ENCODE results near the gene FLT1.

The FLT1 gene

GRCh38 chr13:28498481-28499115 is 3.7 kb upstream of the FLT1 start (continued):
- TF ChIP-seq REPIN1 (tag by site-specific recombination; IDR thresholded peaks at IDR 0.05; ENCODE audit: low read depth) (no peak), ZBTB48 (tag by site-specific recombination; IDR thresholded peaks at IDR 0.05) (no peak), ZNF658 (tag by site-specific recombination; IDR thresholded peaks at IDR 0.05) (no peak)

- Histone ChIP-seq H3K4me1 (ENCODE audit: control insufficient read depth, insufficient read depth, low read length) (peaks cover 3% of the 10 kb centered on the region; the same call in 1 of the 2 replicates), H3K9me3 (ENCODE audit: control insufficient read depth, insufficient read depth, low read depth, low read length) (no peaks in the 10 kb centered on the region), H3K4me3 (ENCODE audit: low read depth, low read length) (no peak overlapping the region), H3K27ac (ENCODE audit: extremely low read depth, low read depth, low read length) (no peak overlapping the region), H3K36me3 (ENCODE audit: control insufficient read depth in 2 of 2, insufficient read depth in 1 of 2, low read length in 2 of 2) (no peaks in the 10 kb centered on the region)
- TF ChIP-seq ZNF350 (tag by site-specific recombination; IDR thresholded peaks at IDR 0.05) (no peak), YY2 (tag by site-specific recombination; IDR thresholded peaks at IDR 0.05) (no peak), ZBTB20 (tag by site-specific recombination; IDR thresholded peaks at IDR 0.05) (no peak), ZNF404 (tag by site-specific recombination; IDR thresholded peaks at IDR 0.05) (no peak), ZNF785 (tag by site-specific recombination; IDR thresholded peaks at IDR 0.05) (no peak), TCF7L2 (IDR thresholded peaks at IDR 0.05; ENCODE audit: borderline replicate concordance, low read depth, low read length) (no peak), ZBTB44 (tag by site-specific recombination; IDR thresholded peaks at IDR 0.05) (no peak), ZNF488 (tag by site-specific recombination; IDR thresholded peaks at IDR 0.05) (no peak), OSR2 (tag by site-specific recombination; IDR thresholded peaks at IDR 0.05) (no peak), GLI2 (tag by site-specific recombination; IDR thresholded peaks at IDR 0.05; ENCODE audit: borderline replicate concordance, low read depth) (no peak), MEIS1 (CRISPR knock-in tag; IDR thresholded peaks at IDR 0.05; ENCODE audit: borderline replicate concordance) (no peak), BCL11B (tag by site-specific recombination; IDR thresholded peaks at IDR 0.05; ENCODE audit: low read depth) (no peak), ZNF19 (tag by site-specific recombination; IDR thresholded peaks at IDR 0.05; ENCODE audit: low read depth) (no peak), ZNF544 (tag by site-specific recombination; IDR thresholded peaks at IDR 0.05) (no peak), ZNF155 (tag by site-specific recombination; IDR thresholded peaks at IDR 0.05) (no peak)
- ChIA-PET CTCF (no interaction called here), POLR2A (interaction anchor here (0.6 kb wide), 1 partner anchor 434 kb away, joined by 3 read pairs; no protein-coding TSS in a partner anchor)
These were observed 2.4 kb upstream of the FLT1 start for GRCh38 chr13:28497143-28497876.

GRCh38 chr13:28496188-28496564 is 1.2 kb upstream of the FLT1 start:
- Histone ChIP-seq H3K36me3 (ENCODE audit: control insufficient read depth in 2 of 2, insufficient read depth in 1 of 2, low read length in 2 of 2) (no peaks in the 10 kb centered on the region), H3K27ac (ENCODE audit: extremely low read depth, low read depth, low read length) (no peak overlapping the region), H3K9me3 (ENCODE audit: control insufficient read depth, insufficient read depth, low read depth, low read length) (no peaks in the 10 kb centered on the region), H3K4me1 (ENCODE audit: control insufficient read depth, insufficient read depth, low read length) (peaks cover 3% of the 10 kb centered on the region; the same call in 1 of the 2 replicates), H3K4me3 (ENCODE audit: low read depth, low read length) (no peak overlapping the region)
- TF ChIP-seq ZNF529 (tag by site-specific recombination; IDR thresholded peaks at IDR 0.05; ENCODE audit: insufficient replicate concordance): no peak
- no peak for TF ChIP-seq GLI2 (tag by site-specific recombination; IDR thresholded peaks at IDR 0.05; ENCODE audit: borderline replicate concordance, low read depth)
- no peak for TF ChIP-seq ZNF658 (tag by site-specific recombination; IDR thresholded peaks at IDR 0.05)
- TF ChIP-seq ZNF626 (tag by site-specific recombination; IDR thresholded peaks at IDR 0.05): no peak
- no peak for TF ChIP-seq KLF17 (tag by site-specific recombination; IDR thresholded peaks at IDR 0.05)
- no peak for TF ChIP-seq ZNF837 (tag by site-specific recombination; IDR thresholded peaks at IDR 0.05)
- TF ChIP-seq ZNF548 (tag by site-specific recombination; IDR thresholded peaks at IDR 0.05): no peak
- ChIA-PET CTCF (no interaction called here), POLR2A (no interaction called here)
